ENCODE measurements around the gene HVCN1. TPM values are rescaled to one million over a fixed set of nuclear protein-coding genes. Genes with fewer than 3 reads are reported as not detected.

The HVCN1 gene
- total RNA-seq, 3 donors from 2014 or later (not counting 1 experiment from before 2014, with no cell fraction given) = 12.5 to 18.4 (median 18.0) TPM

DNA sequence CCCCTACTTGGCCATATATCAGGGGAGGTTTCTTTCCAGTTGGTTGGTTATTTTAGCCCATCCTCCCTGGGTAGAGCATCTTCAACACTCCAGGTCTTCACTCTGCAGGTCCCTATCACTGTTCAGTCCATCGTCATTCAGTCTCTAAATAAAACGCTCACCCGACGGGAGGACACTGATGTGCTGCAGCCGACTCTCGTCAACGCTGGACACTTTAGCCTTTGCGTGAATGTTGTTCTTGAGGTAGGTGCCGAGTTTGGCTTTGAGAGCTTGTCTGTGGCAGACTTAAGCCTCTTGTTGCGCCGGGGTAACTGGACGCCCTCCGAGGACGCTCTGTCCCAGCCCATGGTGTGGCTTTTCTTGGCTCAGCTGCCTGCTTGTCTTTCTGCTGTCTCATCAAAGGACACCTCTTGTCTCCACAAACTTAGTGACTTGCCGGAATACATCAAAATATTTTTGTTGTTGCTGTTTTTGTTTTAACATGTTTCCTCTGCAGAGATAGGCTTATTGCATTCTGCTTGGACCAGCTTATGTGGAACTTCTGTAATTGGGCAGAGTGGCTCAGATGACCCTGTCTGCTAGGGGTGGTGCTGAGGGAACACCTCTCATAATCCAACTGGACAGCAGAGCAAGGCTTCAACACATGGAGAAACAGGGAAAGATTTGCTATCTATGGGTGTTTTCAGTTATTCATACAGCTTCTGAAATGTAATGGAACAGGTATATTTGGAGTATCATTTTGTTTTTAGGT lies 48.5 kb downstream of the HVCN1 start:
- intact Hi-C loops (cut with micrococcal nuclease) = no loop called here
- Mint-ChIP-seq H3K4me1 (peaks cover 0 to 10% of the 10 kb centered on the region in 2 donors), H3K27me3 (ENCODE audit: low read depth in 2 of 2) (no peaks in the 10 kb centered on the region), H3K4me3 (no peak overlapping the region), H3K27ac (no peak overlapping the region), H3K9me3 (no peaks in the 10 kb centered on the region), H3K36me3 (no peaks in the 10 kb centered on the region)
- no peaks in the 10 kb centered on the region for H3K27me3 ChIP-seq (ENCODE audit: control insufficient read depth, insufficient read depth, low read length)
- peaks cover 11% of the 10 kb centered on the region for H3K4me1 ChIP-seq (ENCODE audit: control insufficient read depth, insufficient read depth, low read length)
- no peaks in the 10 kb centered on the region for H3K36me3 ChIP-seq (ENCODE audit: control insufficient read depth, insufficient read depth, low read length)
- TF ChIP-seq, protein P1, sequence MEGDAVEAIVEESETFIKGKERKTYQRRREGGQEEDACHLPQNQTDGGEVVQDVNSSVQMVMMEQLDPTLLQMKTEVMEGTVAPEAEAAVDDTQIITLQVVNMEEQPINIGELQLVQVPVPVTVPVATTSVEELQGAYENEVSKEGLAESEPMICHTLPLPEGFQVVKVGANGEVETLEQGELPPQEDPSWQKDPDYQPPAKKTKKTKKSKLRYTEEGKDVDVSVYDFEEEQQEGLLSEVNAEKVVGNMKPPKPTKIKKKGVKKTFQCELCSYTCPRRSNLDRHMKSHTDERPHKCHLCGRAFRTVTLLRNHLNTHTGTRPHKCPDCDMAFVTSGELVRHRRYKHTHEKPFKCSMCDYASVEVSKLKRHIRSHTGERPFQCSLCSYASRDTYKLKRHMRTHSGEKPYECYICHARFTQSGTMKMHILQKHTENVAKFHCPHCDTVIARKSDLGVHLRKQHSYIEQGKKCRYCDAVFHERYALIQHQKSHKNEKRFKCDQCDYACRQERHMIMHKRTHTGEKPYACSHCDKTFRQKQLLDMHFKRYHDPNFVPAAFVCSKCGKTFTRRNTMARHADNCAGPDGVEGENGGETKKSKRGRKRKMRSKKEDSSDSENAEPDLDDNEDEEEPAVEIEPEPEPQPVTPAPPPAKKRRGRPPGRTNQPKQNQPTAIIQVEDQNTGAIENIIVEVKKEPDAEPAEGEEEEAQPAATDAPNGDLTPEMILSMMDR (IDR thresholded peaks at IDR 0.05) = no peak
- H3K27ac ChIP-seq (ENCODE audit: low read length) = no peak overlapping the region
- DNase-seq (no peak), ATAC-seq (no peak)
- 97% methylated on average over 15 of the region's 15 CpGs for WGBS (ENCODE audit: insufficient coverage)
- H3K4me3 ChIP-seq (ENCODE audit: low read length) = no peak overlapping the region
- no peaks in the 10 kb centered on the region for H3K9me3 ChIP-seq (ENCODE audit: control insufficient read depth, insufficient read depth, low read length)

DNA sequence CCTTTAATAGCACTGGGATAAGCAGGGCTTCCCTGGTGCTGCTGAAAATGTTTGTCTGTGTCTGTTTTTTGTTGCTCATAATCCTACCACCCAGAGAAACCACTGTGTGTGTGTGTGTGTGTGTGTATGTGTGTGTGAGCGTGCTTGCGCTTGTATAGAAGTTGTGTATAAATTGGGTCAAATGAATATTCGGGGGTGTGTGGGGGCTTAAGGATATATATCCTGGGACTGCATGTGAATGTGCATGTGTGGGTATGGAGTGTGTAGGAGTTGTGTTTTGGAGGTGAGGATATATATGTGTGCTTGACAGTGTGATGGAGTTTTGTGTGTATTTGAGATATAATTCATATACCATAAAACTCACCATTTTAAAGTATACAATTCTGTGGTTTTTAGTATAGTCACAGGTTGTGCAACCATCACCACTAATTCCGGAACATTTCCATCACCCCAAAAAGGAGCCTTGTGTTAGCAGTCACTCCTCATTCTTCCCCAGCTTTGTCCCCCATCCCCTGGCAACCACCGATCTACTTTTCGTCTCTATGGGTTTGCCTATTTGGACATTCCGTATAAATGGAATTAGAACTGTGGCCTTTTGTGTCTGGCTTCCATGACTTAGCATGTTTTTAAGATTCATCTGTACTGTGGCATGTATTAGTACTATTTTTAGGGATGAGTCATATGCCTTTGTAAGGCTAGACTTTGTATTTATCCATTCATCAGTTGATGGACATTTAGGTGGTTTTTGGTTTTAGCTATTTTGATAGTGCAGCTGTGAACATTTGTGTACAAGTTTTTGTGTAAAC lies 49.4 kb downstream of the HVCN1 start:
- intact Hi-C loops (cut with micrococcal nuclease) = no loop called here
- Histone ChIP-seq H3K4me1 (ENCODE audit: control insufficient read depth, insufficient read depth, low read length) (peaks cover 11% of the 10 kb centered on the region), H3K9me3 (ENCODE audit: control insufficient read depth, insufficient read depth, low read length) (no peaks in the 10 kb centered on the region), H3K36me3 (ENCODE audit: control insufficient read depth, insufficient read depth, low read length) (no peaks in the 10 kb centered on the region), H3K4me3 (ENCODE audit: low read length) (no peak overlapping the region), H3K27me3 (ENCODE audit: control insufficient read depth, insufficient read depth, low read length) (no peaks in the 10 kb centered on the region), H3K27ac (ENCODE audit: low read length) (no peak overlapping the region)
- peaks cover 0 to 10% of the 10 kb centered on the region in 2 donors for H3K4me1 Mint-ChIP-seq
- H3K27me3 Mint-ChIP-seq (ENCODE audit: low read depth in 2 of 2) = no peaks in the 10 kb centered on the region
- 92% methylated on average over 7 of the region's 7 CpGs for WGBS (ENCODE audit: insufficient coverage)
- H3K4me3 Mint-ChIP-seq = no peak overlapping the region
- no peaks in the 10 kb centered on the region for H3K36me3 Mint-ChIP-seq
- no peaks in the 10 kb centered on the region for H3K9me3 Mint-ChIP-seq
- H3K27ac Mint-ChIP-seq = no peak overlapping the region
- TF ChIP-seq, protein P1 (IDR thresholded peaks at IDR 0.05) = no peak
- no peak for DNase-seq
- no peak for ATAC-seq

DNA sequence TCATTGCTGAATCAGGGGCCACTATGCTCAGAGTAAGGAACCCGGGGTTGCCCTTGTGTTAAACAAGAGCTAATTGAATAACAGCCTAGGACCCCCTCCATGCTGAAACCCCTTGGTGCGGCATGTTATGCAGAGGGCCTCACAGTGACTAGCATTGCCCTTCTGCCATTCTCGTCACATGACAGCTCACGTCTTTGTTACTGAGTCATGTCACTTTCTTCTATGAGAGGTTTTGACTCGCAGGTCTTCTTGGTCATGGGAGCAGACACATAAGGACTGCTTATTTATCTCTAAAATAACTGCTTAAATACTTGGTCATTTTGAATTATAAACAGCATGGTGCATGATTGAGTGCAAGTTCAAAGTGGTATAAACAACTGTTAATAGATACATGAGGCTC lies 50.1 kb downstream of the HVCN1 start:
- no peaks in the 10 kb centered on the region for H3K36me3 ChIP-seq (ENCODE audit: control insufficient read depth, insufficient read depth, low read length)
- TF ChIP-seq, protein P1 (IDR thresholded peaks at IDR 0.05) = no peak
- H3K36me3 Mint-ChIP-seq = no peaks in the 10 kb centered on the region
- no peak overlapping the region for H3K27ac Mint-ChIP-seq
- H3K27me3 ChIP-seq (ENCODE audit: control insufficient read depth, insufficient read depth, low read length) = no peaks in the 10 kb centered on the region
- no peaks in the 10 kb centered on the region for H3K27me3 Mint-ChIP-seq (ENCODE audit: low read depth in 2 of 2)
- ATAC-seq (no peak), DNase-seq (no peak)
- H3K4me3 ChIP-seq (ENCODE audit: low read length) = no peak overlapping the region
- peaks cover 11% of the 10 kb centered on the region for H3K4me1 ChIP-seq (ENCODE audit: control insufficient read depth, insufficient read depth, low read length)
- H3K27ac ChIP-seq (ENCODE audit: low read length) = no peak overlapping the region
- no peaks in the 10 kb centered on the region for H3K9me3 Mint-ChIP-seq
- WGBS (ENCODE audit: insufficient coverage) = 88% methylated on average over 5 of the region's 5 CpGs
- intact Hi-C loops (cut with micrococcal nuclease) = no loop called here
- peaks cover 0 to 10% of the 10 kb centered on the region in 2 donors for H3K4me1 Mint-ChIP-seq
- H3K4me3 Mint-ChIP-seq = no peak overlapping the region
- no peaks in the 10 kb centered on the region for H3K9me3 ChIP-seq (ENCODE audit: control insufficient read depth, insufficient read depth, low read length)
